ENCODE data around the gene PCP4. TPM values are rescaled to one million over a fixed set of nuclear protein-coding genes. Genes with fewer than 3 reads are reported as not detected.

PCP4 gene
- total RNA-seq, 1 experiment from 2014 or later = 0.77 TPM

DNA sequence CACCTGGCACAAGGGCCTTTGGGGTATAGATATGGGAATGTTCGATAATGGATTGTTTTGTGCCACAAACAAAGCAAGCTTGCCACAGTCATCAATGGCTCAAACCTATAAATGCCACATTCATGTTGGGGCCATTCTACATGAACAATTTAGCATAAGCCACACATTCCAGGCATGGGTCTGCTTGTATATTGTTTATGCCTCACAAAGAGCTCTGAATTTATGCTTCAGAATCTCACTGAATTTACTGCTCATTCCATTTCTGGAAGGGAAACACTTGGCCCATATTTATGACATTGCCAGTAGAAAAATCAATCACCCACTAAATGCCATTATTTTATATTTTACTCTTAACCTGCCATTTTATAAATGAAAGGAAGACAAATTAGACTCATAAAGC lies 6.4 kb downstream of the PCP4 start:
- Histone ChIP-seq H4K91ac (ENCODE audit: insufficient read length, low read depth, low read length) (no peak overlapping the region), H3K56ac (ENCODE audit: insufficient read length, low read depth, low read length) (no peak overlapping the region), H2BK120ac (ENCODE audit: low read depth, low read length, poor library complexity, severe bottlenecking) (no peak overlapping the region), H2BK5ac (ENCODE audit: insufficient read length, low read length) (no peak overlapping the region), H2AFZ (ENCODE audit: low read length) (no peak overlapping the region), H3K9me3 (ENCODE audit: control insufficient read depth, low read depth, low read length) (no peaks in the 10 kb centered on the region), H4K5ac (ENCODE audit: insufficient read length, low read depth, low read length) (no peak overlapping the region), H3K4ac (ENCODE audit: low read depth, low read length) (no peak overlapping the region), H3K23ac (ENCODE audit: insufficient read length, low read depth, low read length) (no peak overlapping the region), H3T11ph (ENCODE audit: low read length) (no peak overlapping the region), H4K8ac (replicated peaks; ENCODE audit: insufficient read length, low read depth, low read length) (no peak overlapping the region), H2AK5ac (ENCODE audit: insufficient read length, low read length) (no peak overlapping the region), H2BK12ac (ENCODE audit: insufficient read length, low read depth, low read length) (no peak overlapping the region), H3K4me2 (ENCODE audit: insufficient read depth, insufficient read length, low read length) (no peak overlapping the region), H2BK20ac (ENCODE audit: low read depth, low read length, poor library complexity, severe bottlenecking) (no peak overlapping the region), H2BK15ac (ENCODE audit: low read depth, low read length) (no peak overlapping the region), H3K4me1 (ENCODE audit: insufficient read depth, low read length) (peaks cover 2% of the 10 kb centered on the region; the same call in 1 of the 2 replicates), H3K18ac (ENCODE audit: insufficient read length, low read depth, low read length) (no peak overlapping the region), H3K79me2 (ENCODE audit: insufficient read depth, low read length) (no peaks in the 10 kb centered on the region), H3K27me3 (ENCODE audit: insufficient read depth, low read length) (no peaks in the 10 kb centered on the region), H3K14ac (ENCODE audit: insufficient read depth, low read length) (no peak overlapping the region), H3K79me1 (ENCODE audit: insufficient read depth, low read depth, low read length, poor library complexity, severe bottlenecking) (no peaks in the 10 kb centered on the region), H3K9ac (ENCODE audit: extremely low read depth, insufficient read length, low read length) (no peak overlapping the region), H3K27ac (ENCODE audit: insufficient read length, low read depth, low read length) (no peak overlapping the region), H3K23me2 (ENCODE audit: insufficient read length, low read depth, low read length, poor library complexity, severe bottlenecking) (no peaks in the 10 kb centered on the region), H4K20me1 (ENCODE audit: control insufficient read depth, insufficient read depth, insufficient read length) (no peaks in the 10 kb centered on the region)
- H3K4me1 Mint-ChIP-seq = no peaks in the 10 kb centered on the region; a peak in 1 of 4 replicates
- no peak overlapping the region for H3K27ac Mint-ChIP-seq
- no peaks in the 10 kb centered on the region; a peak in 1 of 7 replicates for H3K36me3 Mint-ChIP-seq (ENCODE audit: insufficient read depth in 1 of 3, low read depth in 3 of 3)
- H3K9me3 Mint-ChIP-seq = no peaks in the 10 kb centered on the region
- TF ChIP-seq CTCF (conservative IDR thresholded peaks at IDR 0.05) = no peak
- peaks cover under 1% of the 10 kb centered on the region; the same call in 1 of the 2 replicates for H3K27me3 Mint-ChIP-seq (ENCODE audit: low read depth)
- no CpG with 5 or more reads among the region's 1 CpG for WGBS (ENCODE audit: extremely low coverage, insufficient read length, low lambda C conversion rate)
- H3K4me3 Mint-ChIP-seq = no peak overlapping the region
- DNase-seq = no peak

Data from H9 (cell line).